ENCODE measurements around the gene ANKRD50.

DNA sequence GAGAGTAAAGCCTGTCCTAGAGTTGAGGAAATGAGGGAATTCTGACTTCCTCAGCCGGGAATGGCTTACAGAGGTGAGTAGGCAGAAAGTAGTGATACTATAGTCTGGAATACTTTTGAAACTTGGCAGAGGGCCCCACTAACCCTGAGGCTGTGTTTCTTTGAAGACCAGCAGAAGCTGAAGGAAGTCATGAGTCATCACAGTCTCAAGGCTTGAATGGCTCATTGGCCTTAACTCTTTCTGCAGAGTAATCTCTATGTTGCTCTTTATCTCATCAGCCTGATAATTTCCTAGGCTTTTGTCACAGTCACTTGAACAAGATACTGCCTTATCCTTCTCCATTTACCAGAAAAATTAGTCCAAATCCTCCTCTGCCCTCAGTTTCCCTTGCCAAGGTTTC is 80.8 kb downstream of the ANKRD50 start:
- TF ChIP-seq, protein P1, sequence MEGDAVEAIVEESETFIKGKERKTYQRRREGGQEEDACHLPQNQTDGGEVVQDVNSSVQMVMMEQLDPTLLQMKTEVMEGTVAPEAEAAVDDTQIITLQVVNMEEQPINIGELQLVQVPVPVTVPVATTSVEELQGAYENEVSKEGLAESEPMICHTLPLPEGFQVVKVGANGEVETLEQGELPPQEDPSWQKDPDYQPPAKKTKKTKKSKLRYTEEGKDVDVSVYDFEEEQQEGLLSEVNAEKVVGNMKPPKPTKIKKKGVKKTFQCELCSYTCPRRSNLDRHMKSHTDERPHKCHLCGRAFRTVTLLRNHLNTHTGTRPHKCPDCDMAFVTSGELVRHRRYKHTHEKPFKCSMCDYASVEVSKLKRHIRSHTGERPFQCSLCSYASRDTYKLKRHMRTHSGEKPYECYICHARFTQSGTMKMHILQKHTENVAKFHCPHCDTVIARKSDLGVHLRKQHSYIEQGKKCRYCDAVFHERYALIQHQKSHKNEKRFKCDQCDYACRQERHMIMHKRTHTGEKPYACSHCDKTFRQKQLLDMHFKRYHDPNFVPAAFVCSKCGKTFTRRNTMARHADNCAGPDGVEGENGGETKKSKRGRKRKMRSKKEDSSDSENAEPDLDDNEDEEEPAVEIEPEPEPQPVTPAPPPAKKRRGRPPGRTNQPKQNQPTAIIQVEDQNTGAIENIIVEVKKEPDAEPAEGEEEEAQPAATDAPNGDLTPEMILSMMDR (IDR thresholded peaks at IDR 0.05), result no peak
- TF ChIP-seq POLR2A (IDR thresholded peaks at IDR 0.05) (no peak), EP300 (IDR thresholded peaks at IDR 0.05) (no peak), POLR2AphosphoS5 (IDR thresholded peaks at IDR 0.05) (no peak)

Measured in suprapubic skin (tissue), 4 donors.